Activated CD4-positive, alpha-beta T cell treated with anti-CD3 and anti-CD28 coated beads, Interleukin-2, amount 50 U/mL, for 4 hours (primary cell): Measurements from ENCODE around the gene MRPL58.
"Not testable (repeated sequence)": the region's sequence is repeated elsewhere in the genome, so short reads cannot be mapped to it uniquely, and the experiment has no call there.

Experiments
- DNase-seq, 2 experiments: peaks; one replicate each; pipeline ENCODE4 v3.0.0-alpha.2; 2020

MRPL58 gene

DNA sequence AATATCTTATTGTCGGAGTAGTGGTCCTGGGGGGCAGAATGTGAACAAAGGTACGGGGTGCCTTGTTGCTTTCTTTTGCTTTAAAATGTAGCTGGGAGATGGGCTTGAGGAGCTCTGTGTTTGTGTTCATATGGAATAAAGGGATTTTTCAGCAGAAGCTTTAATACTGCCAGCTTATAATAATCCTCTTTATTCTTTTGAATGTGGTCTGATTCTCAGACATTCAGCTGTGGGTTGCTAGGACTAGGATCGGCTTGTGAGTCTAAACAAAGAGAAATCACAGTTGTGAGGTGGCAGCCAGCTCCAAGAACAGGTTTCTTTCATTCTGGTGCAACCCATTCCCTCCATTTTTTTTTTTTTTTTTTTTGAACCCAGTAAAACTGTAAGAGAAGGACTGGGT, 7.2 kb downstream of the MRPL58 start:
- no peak for DNase-seq

- no peak for DNase-seq
These were observed 8.1 kb downstream of the MRPL58 start for GRCh38 chr17:75020331-75021110.

GRCh38 chr17:75024686-75025397, 12.4 kb downstream of the MRPL58 start:
- DNase-seq: no peak

DNA sequence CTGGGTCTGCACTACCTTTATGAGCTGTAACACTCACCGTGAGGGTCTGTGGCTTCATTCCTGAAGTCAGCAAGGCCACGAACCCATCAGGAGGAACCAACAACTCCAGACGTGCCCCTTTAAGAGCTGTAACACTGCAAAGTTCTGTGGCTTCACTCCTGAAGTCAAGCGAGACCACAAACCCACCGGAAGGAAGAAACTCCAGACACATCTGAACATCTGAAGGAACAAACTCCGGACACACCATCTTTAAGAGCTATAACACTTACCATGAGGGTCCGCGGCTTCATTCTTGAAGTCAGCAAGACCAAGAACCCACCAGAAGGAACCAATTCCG, 12.9 kb downstream of the MRPL58 start:
- DNase-seq: not testable (repeated sequence)

DNA sequence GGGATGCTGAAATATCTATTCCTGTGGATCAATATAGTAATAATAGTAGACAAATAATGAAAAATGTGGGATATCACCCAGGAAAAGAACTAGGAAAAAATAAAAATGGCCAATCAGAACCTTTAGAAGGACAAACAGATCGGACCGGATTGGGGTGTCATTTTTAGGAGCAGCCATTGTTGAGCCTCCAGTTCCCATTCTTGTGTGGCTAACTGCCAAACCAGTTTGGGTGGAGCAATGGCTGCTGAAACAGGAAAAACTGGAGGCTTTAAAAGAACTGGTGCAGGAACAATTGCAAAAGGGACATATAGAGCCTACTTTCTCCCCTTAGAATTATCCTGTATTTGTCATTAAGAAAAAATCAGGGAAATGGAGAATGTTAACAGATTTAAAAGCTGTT, 14.2 kb downstream of the MRPL58 start:
- DNase-seq: not testable (repeated sequence)

DNA sequence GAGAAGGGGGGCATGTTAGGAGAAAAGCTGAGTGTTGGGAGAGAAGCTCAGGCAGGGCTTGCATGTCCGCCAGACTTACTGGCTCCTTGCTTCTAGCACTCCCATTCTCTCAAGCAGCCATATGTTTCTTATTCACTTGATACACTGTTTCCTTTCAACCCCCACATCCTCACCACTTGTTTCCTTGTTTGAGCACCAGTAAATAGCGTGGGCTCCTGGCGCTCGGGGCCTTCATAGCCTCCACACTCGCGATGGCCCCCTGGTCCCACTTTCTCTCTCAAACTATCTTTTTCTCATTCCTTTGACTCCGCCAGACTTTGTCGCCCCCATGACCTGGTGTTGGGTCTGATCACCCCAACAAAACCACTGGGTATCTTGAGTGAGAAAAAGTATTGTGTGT, 17.7 kb downstream of the MRPL58 start:
- no peak for DNase-seq

- DNase-seq: peak; percentile 49 to 54
These were observed 19.7 kb downstream of the MRPL58 start for GRCh38 chr17:75031972-75032719.

- no peak for DNase-seq
These were observed 20.3 kb downstream of the MRPL58 start for GRCh38 chr17:75032720-75033280.

DNA sequence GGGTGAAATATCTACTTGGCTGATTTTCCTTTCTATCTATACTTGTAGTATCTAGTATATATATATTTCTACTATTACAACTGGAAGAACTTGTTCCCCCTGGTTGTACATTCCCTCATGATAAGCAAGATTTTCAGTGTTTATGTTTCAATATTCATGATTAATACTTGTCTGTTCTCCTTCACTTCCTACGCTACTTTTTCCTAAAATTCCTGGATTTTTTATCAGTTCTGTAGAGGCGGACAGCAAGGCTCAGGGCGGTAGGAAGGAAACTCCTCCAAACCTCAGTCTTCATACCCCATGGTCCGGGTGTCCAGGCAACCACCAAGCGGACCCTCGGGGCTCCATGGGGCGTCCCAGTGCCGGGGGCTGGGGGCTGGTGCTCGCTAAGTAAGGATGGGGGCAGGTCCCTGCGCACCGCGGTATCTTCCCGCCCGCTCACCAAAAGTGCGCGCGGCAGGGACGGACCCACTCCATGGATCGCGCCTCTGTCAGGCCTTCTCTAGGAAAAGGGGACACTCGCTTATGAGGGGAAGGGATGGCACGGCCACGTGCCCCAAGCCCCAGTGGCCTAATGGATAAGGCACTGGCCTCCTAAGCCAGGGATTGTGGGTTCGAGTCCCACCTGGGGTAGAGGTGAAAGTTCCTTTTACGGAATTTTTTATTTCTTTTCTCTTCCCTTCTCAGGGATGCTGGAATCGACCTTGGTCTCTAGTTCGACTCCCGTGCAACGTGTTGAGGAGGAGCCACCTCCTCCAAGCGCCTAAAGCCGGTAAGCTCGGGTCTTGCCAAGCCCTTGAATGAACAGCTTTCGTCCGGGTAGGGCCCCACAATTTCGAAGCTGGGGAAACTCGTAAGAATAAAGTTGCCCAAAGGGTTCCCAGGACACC, 21.1 kb downstream of the MRPL58 start:
- peak; percentile 79 to 81 for DNase-seq

DNA sequence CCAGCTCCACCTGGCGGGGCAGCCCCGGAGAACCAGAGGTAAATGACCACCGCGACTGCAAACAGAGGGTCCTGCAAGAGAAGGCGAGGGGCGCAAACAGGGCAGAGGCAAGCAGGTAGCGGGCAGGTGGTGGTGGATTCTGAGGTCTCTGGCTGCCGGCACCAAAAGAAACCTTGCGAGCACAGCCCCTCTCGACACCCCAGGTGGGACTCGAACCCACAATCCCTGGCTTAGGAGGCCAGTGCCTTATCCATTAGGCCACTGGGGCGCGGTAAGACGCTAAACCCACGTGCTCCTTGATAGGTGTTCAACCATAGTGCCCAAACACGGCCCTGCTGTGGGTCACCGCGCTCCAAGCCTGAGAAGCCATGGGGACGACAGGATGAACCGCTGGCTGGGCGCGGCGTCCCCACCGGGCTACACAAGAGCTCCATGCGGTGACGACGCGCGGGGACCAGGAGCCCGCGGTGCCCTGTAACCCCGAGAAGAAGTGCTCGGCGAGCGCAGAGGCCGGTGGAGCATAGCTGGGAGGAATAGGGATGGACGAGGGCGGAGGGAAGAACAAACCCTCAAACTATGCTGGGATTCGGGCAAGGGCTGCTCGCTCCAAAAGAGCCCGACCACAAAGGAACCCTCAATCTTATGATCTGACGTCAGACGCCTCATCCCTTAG, 21.9 kb downstream of the MRPL58 start:
- DNase-seq: peak; percentile 80

DNA sequence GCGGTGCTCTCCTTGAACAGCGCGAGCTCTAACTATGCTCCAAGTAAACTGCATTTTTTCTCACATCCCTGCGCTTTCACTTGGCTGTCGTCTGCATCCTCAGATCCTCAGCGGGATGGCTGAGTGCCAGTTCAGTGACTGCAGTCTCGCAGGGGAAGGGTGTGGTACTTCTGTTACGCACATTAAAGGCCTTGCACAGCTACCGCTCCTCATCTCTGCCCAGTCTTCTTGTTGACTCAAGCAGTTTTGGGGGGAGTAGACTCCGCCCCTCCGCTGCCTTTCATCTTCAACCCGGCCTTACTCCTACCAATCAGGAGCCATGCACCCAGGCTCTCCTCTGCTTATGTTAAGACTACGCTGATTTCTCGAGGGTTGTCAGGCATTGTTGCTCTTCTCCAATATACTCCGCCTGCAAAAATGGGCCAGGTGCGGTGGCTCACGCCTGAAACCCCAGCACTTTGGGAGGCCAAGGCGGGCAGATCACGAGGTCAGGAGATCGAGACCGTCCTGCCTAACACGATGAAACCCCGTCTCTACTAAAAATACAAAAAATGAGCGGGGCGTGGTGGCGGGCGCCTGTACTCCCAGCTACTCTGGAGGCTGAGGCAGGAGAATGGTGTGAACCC, 24.3 kb downstream of the MRPL58 start:
- DNase-seq: peak; percentile 84 to 85

GRCh38 chr17:75039238-75039637, 26.8 kb downstream of the MRPL58 start:
- no peak for DNase-seq

DNA sequence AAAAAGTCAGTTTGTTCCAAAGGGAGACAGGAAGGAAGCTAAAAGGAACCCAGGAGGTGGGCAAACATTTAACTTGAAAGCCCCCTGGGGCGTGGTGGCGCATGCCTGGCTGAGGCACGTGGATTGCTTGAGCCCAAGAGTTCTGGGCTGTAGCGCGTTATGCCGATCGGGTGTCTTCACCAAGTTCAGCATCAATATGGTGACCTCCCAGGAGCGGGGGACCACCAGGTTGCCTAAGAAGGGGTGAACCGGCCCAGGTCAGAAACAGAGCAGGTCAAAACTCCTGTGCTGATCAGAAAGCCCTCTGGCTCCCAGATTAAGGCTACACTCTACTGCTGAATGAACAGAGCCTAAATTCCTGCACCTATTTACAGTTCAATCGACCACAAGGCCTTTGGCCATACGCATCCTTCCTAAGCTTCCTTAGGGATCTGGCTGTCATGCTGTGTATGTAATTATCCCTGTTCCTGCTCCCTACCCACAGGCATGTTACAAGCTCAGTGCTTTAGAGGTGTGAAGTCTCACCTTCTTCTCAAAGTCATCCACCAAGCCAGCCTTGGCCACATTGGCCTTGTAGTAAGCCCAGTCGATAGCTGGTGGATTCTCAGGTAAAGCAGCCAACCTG, 29.3 kb downstream of the MRPL58 start:
- no peak for DNase-seq

DNA sequence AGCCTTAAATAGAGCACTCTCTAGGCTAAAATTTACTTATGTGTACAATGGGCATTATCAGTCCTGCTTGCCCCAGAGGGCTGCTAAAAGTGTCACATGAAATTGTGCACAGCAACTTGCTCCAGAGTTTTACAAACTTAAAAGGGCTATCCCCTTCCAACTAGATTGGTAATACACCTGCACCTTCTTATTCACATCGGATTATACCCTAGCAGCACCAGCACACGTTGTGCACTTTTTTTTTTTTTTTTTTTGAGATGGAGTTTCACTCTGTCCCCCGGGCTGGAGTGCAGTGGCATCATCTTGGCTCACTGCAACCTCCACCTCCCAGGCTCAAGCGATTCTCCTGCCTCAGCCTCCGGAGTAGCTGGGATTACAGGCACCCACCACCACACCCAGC, 31.3 kb downstream of the MRPL58 start:
- not testable (repeated sequence) for DNase-seq

DNA sequence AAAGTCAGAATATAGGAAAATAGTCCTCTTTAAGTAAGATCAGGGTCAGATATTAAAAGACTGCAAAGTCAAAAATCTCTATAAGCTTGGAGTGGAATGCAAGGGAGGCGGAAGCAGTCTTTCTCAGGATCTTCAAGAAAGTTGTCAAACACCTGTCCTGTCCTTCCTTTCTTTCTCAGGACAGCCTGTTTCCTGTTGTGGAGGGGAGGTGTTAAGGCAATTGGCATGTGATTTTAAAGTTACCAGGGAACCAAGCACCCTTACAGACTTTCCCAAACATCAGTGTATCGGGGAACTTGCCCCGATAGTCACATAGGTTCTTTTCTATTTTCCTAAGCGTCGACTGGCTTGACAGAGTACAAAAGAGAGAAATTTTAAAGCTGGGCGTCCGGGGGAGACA, 32.2 kb downstream of the MRPL58 start:
- DNase-seq: no peak

GRCh38 chr17:75045946-75046406, 33.5 kb downstream of the MRPL58 start:
- DNase-seq: not testable (repeated sequence)

- DNase-seq: peak; percentile 90 to 92
These were observed 34.2 kb downstream of the MRPL58 start, which contains the start of the genes ATP5PD and KCTD2 for GRCh38 chr17:75046407-75047289. ATP5PD (minus strand) TSS chr17:75046969; CDS start chr17:75042650, 4,319 bp downstream. KCTD2 (plus strand) TSS chr17:75047225; CDS start chr17:75047251, 26 bp downstream.

GRCh38 chr17:75047398-75048098, 35.1 kb downstream of the MRPL58 start:
- peak in 1 of 2 experiments; percentile 26 for DNase-seq
